Naive thymus-derived CD8-positive, alpha-beta T cell (primary cell): ENCODE results near the gene TMTC4. TPM values are rescaled to one million over a fixed set of nuclear protein-coding genes. Genes with fewer than 3 reads are reported as not detected.
"Not testable (repeated sequence)": the region's sequence is repeated elsewhere in the genome, so short reads cannot be mapped to it uniquely, and the experiment has no call there.

Experiments
- ATAC-seq, 2 donors: fragments of 150-1000 bp; cut with Tn5 transposase in 1 of 2; sonication (Bioruptor Pico), chemical (Tn5 transposase) in 1 of 2; 1 replicate in 1 of 2; 2 replicates in 1 of 2; pipeline ENCODE4 v1.10.0; 2021; ENCODE audit warnings: mild to moderate bottlenecking in 2 of 2, moderate library complexity in 2 of 2
- POLR2A ChIA-PET: fragments of 350-600 bp; sonication (Branson Sonifier 250); formaldehyde crosslinking; loops from one replicate; lab custom pipeline; 2021; ENCODE audit warnings: antibody characterized with exemption; lab: Charles Lee
- DNase-seq, 10 donors: peaks; one replicate each; pipeline versions ENCODE4 v3.0.0 to v3.0.0-alpha.2; 2020 to 2022
- H3K27ac Mint-ChIP-seq, 10 donors: one replicate each; pipeline ENCODE4 v1.8.0; 2020 to 2022; ENCODE audit warnings: mild to moderate bottlenecking in 10 of 10, mixed read lengths in 10 of 10, moderate library complexity in 4 of 10, inconsistent platforms in 1 of 10
- H3K27me3 Mint-ChIP-seq, 5 donors: one replicate each; pipeline ENCODE4 v1.8.0; 2021 to 2022; ENCODE audit warnings: mixed read lengths in 5 of 5
- H3K36me3 Mint-ChIP-seq, 3 donors: one replicate each; pipeline ENCODE4 v1.8.0; 2020 to 2022; ENCODE audit warnings: mixed read lengths in 3 of 3, mild to moderate bottlenecking in 2 of 3, inconsistent platforms in 1 of 3
- H3K4me1 Mint-ChIP-seq, 4 donors: one replicate each; pipeline ENCODE4 v1.8.0; 2021 to 2022; ENCODE audit warnings: mixed read lengths in 4 of 4
- H3K4me3 Mint-ChIP-seq, 10 donors: one replicate each; pipeline ENCODE4 v1.8.0; 2020 to 2022; ENCODE audit warnings: mild to moderate bottlenecking in 10 of 10, mixed read lengths in 10 of 10, moderate library complexity in 6 of 10, inconsistent platforms in 1 of 10
- H3K9me3 Mint-ChIP-seq, 9 donors: one replicate each; pipeline ENCODE4 v1.8.0; 2020 to 2022; ENCODE audit warnings: mixed read lengths in 9 of 9, mild to moderate bottlenecking in 3 of 9, inconsistent platforms in 1 of 9, moderate library complexity in 1 of 9
- polyA plus RNA-seq, 3 donors: library from polyadenylated mRNA; unstranded; fragments of 300-500 nt; fragmentation: Illumina TruSeq; gene quantifications; one replicate each; pipeline ENCODE4 v1.2.3, GENCODE V29; 2021
- total RNA-seq, 8 experiments: library from RNA in 2 of 8; stranded (reverse) in 2 of 8; gene quantifications; one replicate each; pipeline ENCODE4 v1.2.3 and lab custom pipeline; 2021 to 2026

TMTC4 gene
- total and polyA plus RNA-seq, 5 experiments from 2014 or later: 1.4 to 32.6 (median 2.5) TPM

DNA sequence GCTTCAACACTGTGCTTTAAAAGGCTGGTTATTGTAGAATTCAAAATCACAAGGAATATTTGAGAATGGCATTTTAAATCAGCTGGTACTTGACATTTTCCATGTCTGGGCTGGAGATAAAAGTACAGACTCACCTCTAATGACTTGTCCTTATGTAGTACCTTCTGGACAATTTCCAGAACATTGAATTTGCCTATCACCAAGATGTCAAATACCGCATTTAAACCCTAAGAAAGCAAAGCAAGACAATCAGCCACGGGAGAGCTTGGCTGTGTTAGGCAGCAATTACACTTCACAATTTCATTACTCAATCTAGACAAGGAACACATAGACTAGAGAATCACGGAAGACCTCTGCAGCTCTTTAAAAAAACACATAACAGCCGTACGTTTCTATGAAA, 36.8 kb downstream of the TMTC4 start:
- H3K27ac Mint-ChIP-seq: no peak overlapping the region
- no peak overlapping the region for H3K4me3 Mint-ChIP-seq
- no peaks in the 10 kb centered on the region for H3K9me3 Mint-ChIP-seq
- H3K4me1 Mint-ChIP-seq: peaks cover 0 to 5% (median 0%) of the 10 kb centered on the region in 4 donors
- no peaks in the 10 kb centered on the region for H3K27me3 Mint-ChIP-seq
- peaks cover 10 to 77% (median 20%) of the 10 kb centered on the region in 3 donors for H3K36me3 Mint-ChIP-seq
- ATAC-seq (no peak), DNase-seq (no peak)
- POLR2A ChIA-PET: interaction anchor here (0.7 kb wide), 1 partner anchor 1040 kb away, joined by 3 read pairs; no protein-coding TSS in a partner anchor

DNA sequence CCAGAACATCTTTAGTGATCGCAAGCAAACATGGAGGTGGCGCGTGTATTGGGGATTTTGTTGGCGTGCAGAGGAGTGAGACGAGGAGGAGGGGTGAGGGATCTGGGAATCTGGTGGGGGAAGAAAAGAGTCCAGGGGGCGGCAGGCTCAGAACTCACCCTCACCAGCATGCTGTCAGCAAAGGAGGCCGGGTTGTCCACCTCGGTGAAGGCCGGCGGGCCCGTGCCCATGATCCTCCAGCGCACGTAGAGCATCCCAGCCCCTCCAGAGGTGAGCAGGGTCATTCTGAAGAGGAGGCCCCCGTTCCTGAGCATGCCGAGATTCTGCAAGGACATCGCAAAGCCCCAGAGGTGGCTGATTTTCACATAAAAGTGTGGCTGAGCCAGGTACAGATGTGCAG, 37.2 kb downstream of the TMTC4 start:
- peaks cover 10 to 80% (median 20%) of the 10 kb centered on the region in 3 donors for H3K36me3 Mint-ChIP-seq
- no peak for DNase-seq
- ATAC-seq: no peak
- no peak overlapping the region for H3K4me3 Mint-ChIP-seq
- H3K27ac Mint-ChIP-seq: no peak overlapping the region
- peaks cover 0 to 5% (median 0%) of the 10 kb centered on the region in 4 donors for H3K4me1 Mint-ChIP-seq
- H3K9me3 Mint-ChIP-seq: no peaks in the 10 kb centered on the region
- H3K27me3 Mint-ChIP-seq: no peaks in the 10 kb centered on the region
- POLR2A ChIA-PET: no interaction called here

DNA sequence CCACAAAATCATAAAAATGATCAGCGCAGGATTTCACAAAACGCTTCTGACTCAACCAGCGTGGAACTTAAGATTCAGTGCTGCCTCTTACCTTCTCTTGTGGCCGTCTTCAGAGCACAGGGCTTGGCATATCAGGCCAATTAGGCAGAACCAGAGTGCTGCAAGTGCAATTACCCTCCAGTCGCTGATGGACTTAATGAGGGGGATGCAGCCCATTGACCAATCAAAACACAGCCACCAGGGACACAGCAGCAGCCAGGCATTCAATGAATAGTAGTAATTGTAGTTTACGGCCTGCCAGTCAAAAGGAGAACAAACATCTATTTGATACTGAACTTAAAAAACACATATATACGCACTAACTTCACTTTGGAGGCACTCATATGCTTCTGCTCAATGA, 38.2 kb downstream of the TMTC4 start:
- no peaks in the 10 kb centered on the region for H3K9me3 Mint-ChIP-seq
- POLR2A ChIA-PET: no interaction called here
- ATAC-seq (no peak), DNase-seq (no peak)
- H3K4me3 Mint-ChIP-seq: no peak overlapping the region
- H3K27ac Mint-ChIP-seq: no peak overlapping the region
- H3K27me3 Mint-ChIP-seq: no peaks in the 10 kb centered on the region
- peaks cover 0 to 2% (median under 1%) of the 10 kb centered on the region in 4 donors for H3K4me1 Mint-ChIP-seq
- peaks cover 5 to 79% (median 16%) of the 10 kb centered on the region in 3 donors for H3K36me3 Mint-ChIP-seq

DNA sequence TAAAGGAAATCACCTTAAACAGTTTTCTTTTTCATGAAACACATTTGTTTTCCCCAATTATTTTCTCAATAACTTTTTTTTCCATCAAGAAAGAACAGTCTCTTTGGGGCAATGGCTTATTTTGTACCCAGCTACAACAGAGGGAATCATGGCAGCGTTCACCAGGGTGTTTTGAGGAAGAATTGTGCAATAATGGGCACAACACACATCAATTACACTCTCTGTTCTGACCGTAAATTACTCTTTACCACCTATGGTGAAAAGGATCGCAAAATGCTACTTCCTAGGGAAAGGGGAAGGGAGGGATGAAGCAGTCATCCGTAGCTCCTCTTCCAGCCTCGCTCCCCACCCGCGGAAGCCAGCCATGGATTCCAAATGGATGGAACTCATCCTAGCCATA, 38.6 kb downstream of the TMTC4 start:
- Mint-ChIP-seq H3K27ac (no peak overlapping the region), H3K36me3 (peaks cover 5 to 77% (median 12%) of the 10 kb centered on the region in 3 donors), H3K27me3 (no peaks in the 10 kb centered on the region), H3K4me1 (peaks cover 0 to 2% (median under 1%) of the 10 kb centered on the region in 4 donors), H3K4me3 (no peak overlapping the region), H3K9me3 (no peaks in the 10 kb centered on the region)
- POLR2A ChIA-PET: no interaction called here
- no peak for DNase-seq
- no peak for ATAC-seq

DNA sequence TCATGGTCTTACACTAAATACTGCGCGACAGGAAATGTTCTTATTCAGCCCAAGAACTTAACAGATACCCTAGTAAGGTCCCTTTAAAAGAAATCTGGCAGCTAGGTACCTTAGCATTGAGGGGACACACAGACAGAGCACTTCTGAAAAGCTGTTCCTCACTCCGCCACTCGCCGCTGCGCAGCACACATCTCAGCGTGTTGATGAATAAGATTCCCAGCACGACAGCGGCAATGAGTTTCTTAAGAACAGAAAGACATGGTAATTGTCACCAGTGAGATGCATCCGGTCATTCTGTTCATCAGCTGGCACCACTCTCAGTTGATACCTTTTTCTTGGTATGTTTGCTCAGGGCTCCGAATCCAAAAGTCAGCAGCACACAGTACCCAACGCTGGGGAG, 39.9 kb downstream of the TMTC4 start:
- Mint-ChIP-seq H3K27me3 (no peaks in the 10 kb centered on the region), H3K4me1 (peaks cover 0 to 2% (median 1%) of the 10 kb centered on the region in 4 donors), H3K9me3 (no peaks in the 10 kb centered on the region), H3K36me3 (peaks cover 5 to 81% (median 17%) of the 10 kb centered on the region in 3 donors), H3K4me3 (no peak overlapping the region), H3K27ac (peak overlapping the region in 2 of 10 donors; percentile 24 to 50)
- POLR2A ChIA-PET: interaction anchor here (0.7 kb wide), 1 partner anchor 9 kb away, joined by 8 read pairs; no protein-coding TSS in a partner anchor
- ATAC-seq (no peak), DNase-seq (no peak)

DNA sequence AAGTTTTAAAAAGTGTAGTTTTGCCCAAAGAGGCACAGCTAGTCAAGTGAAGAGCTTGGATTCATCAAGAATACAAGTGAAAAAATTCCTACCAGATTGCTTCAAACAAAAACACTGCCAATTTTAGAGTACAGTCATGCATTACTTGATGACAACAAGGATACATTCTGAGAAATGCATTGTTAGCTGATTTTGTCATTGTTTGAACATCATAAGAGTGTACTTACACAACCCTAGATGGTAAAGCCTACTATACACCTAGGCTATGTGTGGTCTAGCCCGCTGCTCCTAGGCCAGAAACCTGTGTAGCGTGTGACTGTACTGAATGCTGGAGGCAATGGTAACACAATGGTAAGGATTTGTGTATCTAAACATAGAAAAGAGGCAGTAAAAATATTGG, 41.1 kb downstream of the TMTC4 start:
- no peak for ATAC-seq
- H3K4me1 Mint-ChIP-seq: peaks cover 0 to 4% (median 2%) of the 10 kb centered on the region in 4 donors

DNA sequence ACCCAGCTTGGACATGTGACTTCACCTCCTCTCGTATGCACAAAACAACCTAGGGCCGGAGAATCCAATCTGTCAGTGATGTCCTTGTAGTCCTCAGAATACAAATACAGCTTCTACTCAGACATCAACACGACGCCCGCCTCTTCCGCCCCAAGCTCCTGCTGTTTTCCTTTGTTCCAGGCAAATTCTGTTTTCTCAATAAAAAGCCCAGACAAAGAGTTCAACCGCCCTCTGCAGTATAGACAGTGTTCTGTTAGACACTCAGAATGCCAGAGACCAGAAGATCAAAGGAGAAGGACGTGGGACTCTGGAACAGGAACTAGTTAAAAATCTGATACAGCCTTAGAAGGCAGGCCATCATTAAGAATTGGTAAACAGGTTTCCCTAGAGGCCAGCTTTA, 44.0 kb downstream of the TMTC4 start:
- peaks cover 11 to 85% (median 39%) of the 10 kb centered on the region in 3 donors for H3K36me3 Mint-ChIP-seq
- peak overlapping the region in 2 of 10 donors; percentile 18 to 66 for H3K27ac Mint-ChIP-seq
- ATAC-seq (no peak), DNase-seq (no peak)
- no peak overlapping the region for H3K4me3 Mint-ChIP-seq
- peaks cover 0 to 4% (median 2%) of the 10 kb centered on the region in 4 donors for H3K4me1 Mint-ChIP-seq
- no peaks in the 10 kb centered on the region for H3K9me3 Mint-ChIP-seq
- H3K27me3 Mint-ChIP-seq: no peaks in the 10 kb centered on the region
- POLR2A ChIA-PET: no interaction called here

More for the DNA sequence above, 41.1 kb downstream of the TMTC4 start:
- Mint-ChIP-seq H3K27me3 (no peaks in the 10 kb centered on the region), H3K4me3 (no peak overlapping the region), H3K9me3 (no peaks in the 10 kb centered on the region), H3K27ac (no peak overlapping the region), H3K36me3 (peaks cover 5 to 91% (median 29%) of the 10 kb centered on the region in 3 donors)
- DNase-seq: no peak
- POLR2A ChIA-PET: interaction anchor here (0.6 kb wide), 1 partner anchor 26 kb away, joined by 6 read pairs; no protein-coding TSS in a partner anchor

DNA sequence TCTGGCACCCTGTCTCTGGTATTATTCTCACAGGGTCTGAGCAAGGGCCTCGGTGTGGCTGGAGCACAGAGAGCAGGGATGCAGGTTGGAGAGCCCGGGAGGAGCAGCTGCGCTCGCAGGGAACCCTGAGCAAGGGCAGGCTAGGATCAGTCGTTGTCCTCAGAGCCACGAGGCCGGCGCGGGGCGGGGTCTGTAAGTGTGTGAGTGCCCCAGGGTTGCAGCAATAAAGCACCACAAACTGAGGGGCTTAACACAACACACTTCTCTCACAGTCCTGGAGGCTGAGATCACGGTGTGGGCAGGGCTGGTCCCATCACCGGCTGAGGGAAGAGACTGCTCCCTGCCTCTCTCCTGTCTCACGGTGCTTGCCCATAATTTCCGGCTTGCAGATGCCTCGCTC, 47.5 kb downstream of the TMTC4 start:
- Mint-ChIP-seq H3K4me1 (peaks cover 0 to 4% (median 2%) of the 10 kb centered on the region in 4 donors), H3K27ac (no peak overlapping the region), H3K36me3 (peaks cover 6 to 82% (median 63%) of the 10 kb centered on the region in 3 donors), H3K4me3 (no peak overlapping the region), H3K9me3 (no peaks in the 10 kb centered on the region), H3K27me3 (no peaks in the 10 kb centered on the region)
- POLR2A ChIA-PET: no interaction called here
- ATAC-seq: no peak
- no peak for DNase-seq

DNA sequence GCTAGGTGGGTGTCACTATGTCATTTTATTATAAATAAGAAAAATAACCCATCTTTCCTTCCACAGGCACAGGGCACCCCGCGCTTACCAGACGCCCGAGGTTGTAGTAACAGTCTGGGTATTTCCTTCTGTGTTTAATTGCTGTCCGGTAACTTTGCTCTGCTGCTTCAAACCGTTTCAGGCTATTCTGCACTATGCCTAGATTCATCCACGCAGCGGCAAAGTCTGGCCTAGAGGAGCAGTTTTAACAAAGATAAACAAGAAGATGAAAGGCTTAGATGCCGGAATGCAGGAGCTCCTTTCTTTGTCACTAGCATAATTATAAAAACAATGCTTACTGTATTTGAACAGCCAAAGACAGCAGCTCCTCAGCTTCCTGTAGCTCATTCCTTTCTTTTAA, 49.1 kb downstream of the TMTC4 start:
- no peak for DNase-seq
- Mint-ChIP-seq H3K27ac (peak overlapping the region in 1 of 10 donors; percentile 10), H3K4me3 (no peak overlapping the region), H3K36me3 (peaks cover 11 to 79% (median 67%) of the 10 kb centered on the region in 3 donors), H3K27me3 (no peaks in the 10 kb centered on the region), H3K9me3 (no peaks in the 10 kb centered on the region), H3K4me1 (peaks cover 1 to 6% (median 3%) of the 10 kb centered on the region in 4 donors)
- no peak for ATAC-seq
- POLR2A ChIA-PET: no interaction called here

DNA sequence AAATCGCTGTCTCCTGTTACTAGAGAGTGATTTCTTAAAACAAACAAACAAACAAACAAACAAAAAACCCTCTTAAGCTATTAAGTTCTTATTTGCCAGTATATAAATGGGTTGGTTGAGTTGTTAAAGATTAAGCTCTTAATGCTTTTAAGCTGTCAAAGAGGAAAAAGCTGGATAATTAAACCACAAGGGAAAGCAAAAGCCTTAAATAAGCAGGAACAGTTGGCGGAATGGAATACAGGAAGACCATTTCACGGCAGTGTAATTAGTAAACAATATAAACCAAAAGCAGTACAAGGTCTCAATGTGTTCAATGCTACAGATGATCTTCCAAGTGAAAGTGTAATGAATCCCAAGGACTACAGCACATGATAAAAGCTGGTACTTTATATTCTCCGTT, 53.8 kb downstream of the TMTC4 start:
- no peak for DNase-seq
- H3K4me3 Mint-ChIP-seq: no peak overlapping the region
- no peaks in the 10 kb centered on the region for H3K27me3 Mint-ChIP-seq
- no peak for ATAC-seq
- H3K4me1 Mint-ChIP-seq: peaks cover 6 to 13% (median 9%) of the 10 kb centered on the region in 4 donors
- POLR2A ChIA-PET: no interaction called here
- no peak overlapping the region for H3K27ac Mint-ChIP-seq
- peaks cover 5 to 45% (median 41%) of the 10 kb centered on the region in 3 donors for H3K36me3 Mint-ChIP-seq
- peaks cover 0 to 2% (median 0%) of the 10 kb centered on the region in 9 donors for H3K9me3 Mint-ChIP-seq

DNA sequence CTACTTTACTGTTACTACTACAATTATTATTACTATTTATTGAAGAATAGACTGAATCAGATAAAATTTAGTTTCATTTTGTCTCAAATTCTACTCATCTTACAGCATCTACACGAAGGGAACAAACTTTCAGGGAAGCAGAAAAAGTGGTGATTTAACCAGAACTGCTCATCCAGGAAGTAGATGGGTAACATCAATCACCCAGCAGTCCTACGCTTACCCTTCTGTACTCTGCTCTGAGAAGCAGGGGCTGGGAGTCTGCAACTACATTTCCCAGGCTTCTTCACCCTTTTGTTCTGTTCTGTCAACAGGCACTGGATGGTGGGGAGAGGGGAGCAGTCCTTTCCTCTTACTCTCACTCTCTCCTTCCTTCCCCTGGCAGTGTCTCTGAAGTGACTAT, 54.7 kb downstream of the TMTC4 start:
- POLR2A ChIA-PET: no interaction called here
- Mint-ChIP-seq H3K36me3 (peaks cover 5 to 36% (median 33%) of the 10 kb centered on the region in 3 donors), H3K27ac (peak overlapping the region in 2 of 10 donors; percentile 3 to 41), H3K4me1 (peaks cover 6 to 13% (median 9%) of the 10 kb centered on the region in 4 donors), H3K9me3 (peaks cover 0 to 2% (median 0%) of the 10 kb centered on the region in 9 donors), H3K27me3 (no peaks in the 10 kb centered on the region), H3K4me3 (peak overlapping the region in 1 of 10 donors; percentile 34)
- ATAC-seq (peak in 1 of 2 donors; percentile 49), DNase-seq (peak in 2 of 10 donors; percentile 6 to 10)

DNA sequence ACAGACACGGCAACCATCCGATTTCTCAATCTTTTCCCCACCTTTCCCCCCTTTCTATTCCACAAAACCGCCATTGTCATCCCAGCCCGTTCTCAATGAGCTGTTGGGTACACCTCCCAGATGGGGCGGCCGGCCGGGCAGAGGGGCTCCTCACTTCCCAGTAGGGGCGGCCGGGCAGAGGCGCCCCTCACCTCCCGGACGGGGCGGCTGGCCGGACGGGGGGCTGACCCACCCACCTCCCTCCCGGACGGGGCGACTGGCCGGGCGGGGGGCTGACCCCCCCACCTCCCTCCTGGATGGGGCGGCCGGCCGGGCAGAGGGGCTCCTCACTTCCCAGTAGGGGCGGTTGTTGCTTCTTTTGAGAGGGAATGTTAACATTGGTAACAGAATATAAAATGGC, 55.7 kb downstream of the TMTC4 start:
- H3K9me3 Mint-ChIP-seq, DNase-seq, H3K27me3 Mint-ChIP-seq, H3K4me3 Mint-ChIP-seq, ATAC-seq, POLR2A ChIA-PET: not testable (repeated sequence)
- H3K4me1 Mint-ChIP-seq: peaks cover 6 to 13% (median 9%) of the 10 kb centered on the region in 4 donors
- H3K27ac Mint-ChIP-seq: peak overlapping the region in 1 of 10 donors; percentile 35
- peaks cover 5 to 30% (median 26%) of the 10 kb centered on the region in 3 donors for H3K36me3 Mint-ChIP-seq

DNA sequence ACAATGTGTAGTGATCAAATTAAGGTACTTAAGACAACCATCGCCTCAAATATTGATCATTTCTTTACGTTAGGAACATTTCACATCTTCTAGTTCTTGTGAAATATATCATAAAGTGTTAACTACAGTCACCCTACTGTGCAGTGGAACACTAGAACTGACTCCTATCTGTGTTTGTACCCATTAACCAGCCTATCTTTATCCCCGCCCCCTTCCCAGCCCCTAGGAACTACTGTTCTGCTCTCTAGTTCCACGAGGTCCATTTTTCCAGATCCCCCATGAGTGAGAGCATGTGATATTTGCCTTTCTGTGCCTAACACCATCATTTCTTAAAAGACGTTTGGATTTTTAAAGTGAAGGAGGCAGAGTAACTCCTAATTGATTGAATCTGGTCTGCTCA, 61.6 kb downstream of the TMTC4 start:
- peaks cover 6 to 28% (median 24%) of the 10 kb centered on the region in 3 donors for H3K36me3 Mint-ChIP-seq
- H3K27ac Mint-ChIP-seq: no peak overlapping the region
- no peak for DNase-seq
- no peaks in the 10 kb centered on the region for H3K27me3 Mint-ChIP-seq
- no peak overlapping the region for H3K4me3 Mint-ChIP-seq
- H3K9me3 Mint-ChIP-seq: peaks cover 0 to 2% (median 0%) of the 10 kb centered on the region in 9 donors
- POLR2A ChIA-PET: no interaction called here
- peaks cover 0 to 46% (median 9%) of the 10 kb centered on the region in 4 donors for H3K4me1 Mint-ChIP-seq
- no peak for ATAC-seq
